ENCODE data around the gene SDHB. TPM values are rescaled to one million over a fixed set of nuclear protein-coding genes. Genes with fewer than 3 reads are reported as not detected.
A peak's percentile ranks its signal among the peaks of the same experiment; 100 is the strongest.

Gene SDHB
- total and polyA plus RNA-seq, 9 of the 15 experiments (the other 6 are each of a cell fraction or from before 2014, with no cell fraction given) = 207 to 554 (median 365) TPM

GRCh38 chr1:17013491-17014320, 40.1 kb downstream of the SDHB start (continued):
- TF ChIP-seq EP300 (IDR thresholded peaks at IDR 0.05; ENCODE audit: low read length) (peak; percentile 33; the same call in 1 of the 2 replicates), VEZF1 (CRISPR knock-in tag; IDR thresholded peaks at IDR 0.05) (peak; percentile 42), GABPB1 (CRISPR knock-in tag; IDR thresholded peaks at IDR 0.05) (peak; percentile 28; the same call in 1 of the 2 replicates), HES1 (IDR thresholded peaks at IDR 0.05; ENCODE audit: low read depth) (0 out of 2 replicates have a peak, but pooled peaks have one; percentile 44), CTBP1 (IDR thresholded peaks at IDR 0.05; ENCODE audit: borderline replicate concordance) (peak; percentile 64), GABPA (tag; conservative IDR thresholded peaks at IDR 0.05; ENCODE audit: low read depth) (peak; percentile 39; the same call in 1 of the 2 replicates), HDAC1 (IDR thresholded peaks at IDR 0.05) (0 out of 4 replicates have a peak, but pooled peaks of 1 of the 2 experiments have one; percentile 16)
